Measurements from ENCODE around the gene CACNA1F. TPM values are rescaled to one million over a fixed set of nuclear protein-coding genes. Genes with fewer than 3 reads are reported as not detected.

The CACNA1F gene
- total and polyA plus RNA-seq, 10 of the 15 experiments (the other 5 are each of a cell fraction or from before 2014, with no cell fraction given) = 0.01 to 0.32 (median 0.05) TPM; not detected in 5

DNA sequence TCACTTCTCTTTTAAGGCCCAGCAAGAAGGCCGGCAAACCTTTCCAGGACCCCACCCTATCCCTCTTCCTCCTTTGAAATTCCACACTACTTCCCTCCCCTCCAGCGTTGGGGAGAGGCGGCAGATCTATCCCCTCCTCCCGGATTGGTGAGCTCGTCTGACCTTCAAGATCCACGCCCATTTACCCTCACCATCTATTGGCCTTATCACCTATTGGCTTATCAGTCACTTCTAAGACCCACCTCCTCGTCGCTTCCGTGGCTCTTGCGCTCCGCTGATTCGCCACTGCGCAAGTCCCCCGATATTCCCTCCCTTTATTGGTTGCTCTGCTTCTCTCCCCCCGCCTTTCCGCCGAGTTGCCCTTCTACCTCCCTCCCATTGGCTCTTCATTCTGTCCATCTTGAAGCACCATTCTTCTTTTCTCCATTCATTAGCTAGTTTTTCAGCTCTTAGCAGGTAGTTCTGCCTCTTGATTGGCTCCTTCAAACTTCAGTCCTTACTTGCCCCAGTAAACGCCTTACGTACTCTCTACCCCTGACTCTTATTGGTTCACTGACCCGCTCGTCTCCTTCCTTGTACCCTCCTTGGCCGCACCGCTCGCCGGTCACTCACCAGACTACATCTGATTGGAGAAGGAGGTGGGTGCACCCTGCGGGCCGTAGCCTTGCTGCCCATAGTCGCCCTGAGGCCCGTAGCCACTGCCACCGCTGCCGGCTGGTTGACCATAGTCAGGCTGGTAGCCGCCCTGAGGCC, 42.1 kb downstream of the CACNA1F start (continued):
- peak; percentile 97 for TF ChIP-seq DPF2 (IDR thresholded peaks at IDR 0.05)
- TF ChIP-seq CREM (IDR thresholded peaks at IDR 0.05; ENCODE audit: low read depth) = peak; percentile 57
- peak; percentile 26; the same call in 1 of the 2 replicates for TF ChIP-seq RFX5 (IDR thresholded peaks at IDR 0.05; ENCODE audit: low read depth, low read length)
- TF ChIP-seq NR2C1 (IDR thresholded peaks at IDR 0.05) = peak; percentile 58
- peak; percentile 56; the same call in 1 of the 2 replicates for TF ChIP-seq POLR2AphosphoS2 (IDR thresholded peaks at IDR 0.05; ENCODE audit: low read depth, low read length)
- peak; percentile 85; the same call in 1 of the 2 replicates for TF ChIP-seq SIN3A (IDR thresholded peaks at IDR 0.05; ENCODE audit: low read depth, low read length)
- peak; percentile 86 for TF ChIP-seq IKZF1 (conservative IDR thresholded peaks at IDR 0.05)
- peak; percentile 27; the same call in 1 of the 2 replicates for TF ChIP-seq SMAD5 (IDR thresholded peaks at IDR 0.05; ENCODE audit: low read depth)
- TF ChIP-seq E4F1 (IDR thresholded peaks at IDR 0.05; ENCODE audit: borderline replicate concordance, partially characterized antibody) = peak; percentile 86
- TF ChIP-seq, protein P1, sequence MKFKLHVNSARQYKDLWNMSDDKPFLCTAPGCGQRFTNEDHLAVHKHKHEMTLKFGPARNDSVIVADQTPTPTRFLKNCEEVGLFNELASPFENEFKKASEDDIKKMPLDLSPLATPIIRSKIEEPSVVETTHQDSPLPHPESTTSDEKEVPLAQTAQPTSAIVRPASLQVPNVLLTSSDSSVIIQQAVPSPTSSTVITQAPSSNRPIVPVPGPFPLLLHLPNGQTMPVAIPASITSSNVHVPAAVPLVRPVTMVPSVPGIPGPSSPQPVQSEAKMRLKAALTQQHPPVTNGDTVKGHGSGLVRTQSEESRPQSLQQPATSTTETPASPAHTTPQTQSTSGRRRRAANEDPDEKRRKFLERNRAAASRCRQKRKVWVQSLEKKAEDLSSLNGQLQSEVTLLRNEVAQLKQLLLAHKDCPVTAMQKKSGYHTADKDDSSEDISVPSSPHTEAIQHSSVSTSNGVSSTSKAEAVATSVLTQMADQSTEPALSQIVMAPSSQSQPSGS (IDR thresholded peaks at IDR 0.05; ENCODE audit: low read length) = no peak
- TF ChIP-seq TARDBP (IDR thresholded peaks at IDR 0.05; ENCODE audit: borderline replicate concordance) = no peak
- peak; percentile 84 for TF ChIP-seq GABPA (IDR thresholded peaks at IDR 0.05; ENCODE audit: low read depth)
- no peak for TF ChIP-seq EGR1 (IDR thresholded peaks at IDR 0.05; ENCODE audit: borderline replicate concordance in 1 of 2, low read depth in 2 of 2, low read length in 2 of 2)
- TF ChIP-seq, protein P2, sequence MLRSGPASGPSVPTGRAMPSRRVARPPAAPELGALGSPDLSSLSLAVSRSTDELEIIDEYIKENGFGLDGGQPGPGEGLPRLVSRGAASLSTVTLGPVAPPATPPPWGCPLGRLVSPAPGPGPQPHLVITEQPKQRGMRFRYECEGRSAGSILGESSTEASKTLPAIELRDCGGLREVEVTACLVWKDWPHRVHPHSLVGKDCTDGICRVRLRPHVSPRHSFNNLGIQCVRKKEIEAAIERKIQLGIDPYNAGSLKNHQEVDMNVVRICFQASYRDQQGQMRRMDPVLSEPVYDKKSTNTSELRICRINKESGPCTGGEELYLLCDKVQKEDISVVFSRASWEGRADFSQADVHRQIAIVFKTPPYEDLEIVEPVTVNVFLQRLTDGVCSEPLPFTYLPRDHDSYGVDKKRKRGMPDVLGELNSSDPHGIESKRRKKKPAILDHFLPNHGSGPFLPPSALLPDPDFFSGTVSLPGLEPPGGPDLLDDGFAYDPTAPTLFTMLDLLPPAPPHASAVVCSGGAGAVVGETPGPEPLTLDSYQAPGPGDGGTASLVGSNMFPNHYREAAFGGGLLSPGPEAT (IDR thresholded peaks at IDR 0.05; ENCODE audit: low read depth) = peak; percentile 78; the same call in 1 of the 2 replicates
- no peak for TF ChIP-seq PAX8 (IDR thresholded peaks at IDR 0.05)
- TF ChIP-seq, protein P3, sequence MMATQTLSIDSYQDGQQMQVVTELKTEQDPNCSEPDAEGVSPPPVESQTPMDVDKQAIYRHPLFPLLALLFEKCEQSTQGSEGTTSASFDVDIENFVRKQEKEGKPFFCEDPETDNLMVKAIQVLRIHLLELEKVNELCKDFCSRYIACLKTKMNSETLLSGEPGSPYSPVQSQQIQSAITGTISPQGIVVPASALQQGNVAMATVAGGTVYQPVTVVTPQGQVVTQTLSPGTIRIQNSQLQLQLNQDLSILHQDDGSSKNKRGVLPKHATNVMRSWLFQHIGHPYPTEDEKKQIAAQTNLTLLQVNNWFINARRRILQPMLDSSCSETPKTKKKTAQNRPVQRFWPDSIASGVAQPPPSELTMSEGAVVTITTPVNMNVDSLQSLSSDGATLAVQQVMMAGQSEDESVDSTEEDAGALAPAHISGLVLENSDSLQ (IDR thresholded peaks at IDR 0.05) = peak; percentile 100
- TF ChIP-seq PBX3 (IDR thresholded peaks at IDR 0.05; ENCODE audit: insufficient replicate concordance, low read depth, low read length) = peak; percentile 92

Data from GM12878 (cell line).